ENCODE results near the gene OAS2.

Gene OAS2

GRCh38 chr12:112945515-112945914 lies 32.8 kb upstream of the OAS2 start:
- TF ChIP-seq CTCF (IDR thresholded peaks at IDR 0.05): no peak

- TF ChIP-seq CTCF (IDR thresholded peaks at IDR 0.05): no peak
Observed at GRCh38 chr12:112946236-112947000, 31.9 kb upstream of the OAS2 start.

GRCh38 chr12:112947314-112947713 lies 31.0 kb upstream of the OAS2 start:
- no peak for TF ChIP-seq CTCF (IDR thresholded peaks at IDR 0.05)

GRCh38 chr12:112947761-112948160 lies 30.6 kb upstream of the OAS2 start:
- no peak for TF ChIP-seq CTCF (IDR thresholded peaks at IDR 0.05)

GRCh38 chr12:112948806-112949205 lies 29.5 kb upstream of the OAS2 start:
- TF ChIP-seq CTCF (IDR thresholded peaks at IDR 0.05): no peak

GRCh38 chr12:112950701-112951100 lies 27.6 kb upstream of the OAS2 start:
- no peak for TF ChIP-seq CTCF (IDR thresholded peaks at IDR 0.05)

- no peak for TF ChIP-seq CTCF (IDR thresholded peaks at IDR 0.05)
Observed at GRCh38 chr12:112961074-112961473, 17.2 kb upstream of the OAS2 start.

GRCh38 chr12:112961536-112961935 lies 16.8 kb upstream of the OAS2 start:
- TF ChIP-seq CTCF (IDR thresholded peaks at IDR 0.05): no peak
